OCI-LY3 (cell line): Measurements from ENCODE around the gene MIA.
"Not testable (repeated sequence)": the region's sequence is repeated elsewhere in the genome, so short reads cannot be mapped to it uniquely, and the experiment has no call there.

ENCODE experiments used
- CTCF ChIP-seq: fragments of 200-600, 300-600 bp; sonication (generic); IDR thresholded peaks from 2 replicates; pipeline ENCODE4 v1.5.1; 2014; ENCODE audit warnings: antibody characterized with exemption, low read length, low read depth
- EZH2phosphoT487 ChIP-seq: fragments of 200-600 bp; shearing (Covaris generic); IDR thresholded peaks from 2 replicates; pipeline ENCODE4 v1.6.1; 2018; ENCODE audit warnings: antibody characterized with exemption, mixed run types, low read depth

GRCh38 chr19:40825460-40826095 is 50.3 kb downstream of the MIA start:
- not testable (repeated sequence) for TF ChIP-seq CTCF, EZH2phosphoT487
